Measurements from ENCODE around the gene EEF2. TPM values are rescaled to one million over a fixed set of nuclear protein-coding genes. Genes with fewer than 3 reads are reported as not detected.
A peak's percentile ranks its signal among the peaks of the same experiment; 100 is the strongest.

Gene EEF2
- 1,288 and 1,386 TPM in 2 replicates for total RNA-seq (2014; rRNA removed; shearing (Covaris generic))

GRCh38 chr19:3984908-3985642 lies at the start of gene EEF2:
TSS of gene EEF2 (minus strand) at chr19:3985463. CDS start at chr19:3985380, 83 bp downstream.
- DNase-seq (ENCODE audit: low read depth), result peak; percentile 91

GRCh38 chr19:4034048-4035017 lies 49.1 kb upstream of the EEF2 start:
- DNase-seq (ENCODE audit: low read depth), result no peak

- no peak for DNase-seq (ENCODE audit: low read depth)
Measured at GRCh38 chr19:4033028-4033956, 48.0 kb upstream of the EEF2 start.

- no peak for DNase-seq (ENCODE audit: low read depth)
Measured at GRCh38 chr19:4032436-4032835, 47.2 kb upstream of the EEF2 start.

GRCh38 chr19:4031420-4031819 lies 46.2 kb upstream of the EEF2 start:
- no peak for DNase-seq (ENCODE audit: low read depth)

GRCh38 chr19:4030981-4031380 lies 45.7 kb upstream of the EEF2 start:
- no peak for DNase-seq (ENCODE audit: low read depth)

- DNase-seq (ENCODE audit: low read depth), result no peak
Measured at GRCh38 chr19:4030552-4030951, 45.3 kb upstream of the EEF2 start.

- DNase-seq (ENCODE audit: low read depth), result no peak
Measured at GRCh38 chr19:4029247-4029614, 44.0 kb upstream of the EEF2 start.

- DNase-seq (ENCODE audit: low read depth), result no peak
Measured at GRCh38 chr19:4028334-4029246, 43.3 kb upstream of the EEF2 start.

GRCh38 chr19:4027146-4027545 lies 41.9 kb upstream of the EEF2 start:
- DNase-seq (ENCODE audit: low read depth), result no peak

- no peak for DNase-seq (ENCODE audit: low read depth)
Measured at GRCh38 chr19:4025317-4025716, 40.1 kb upstream of the EEF2 start.

GRCh38 chr19:4023600-4024398 lies 38.5 kb upstream of the EEF2 start:
- no peak for DNase-seq (ENCODE audit: low read depth)

GRCh38 chr19:4019578-4019977 lies 34.3 kb upstream of the EEF2 start:
- no peak for DNase-seq (ENCODE audit: low read depth)

GRCh38 chr19:4018775-4019504 lies 33.7 kb upstream of the EEF2 start:
- no peak for DNase-seq (ENCODE audit: low read depth)

GRCh38 chr19:4018140-4018613 lies 32.9 kb upstream of the EEF2 start:
- DNase-seq (ENCODE audit: low read depth), result no peak

- no peak for DNase-seq (ENCODE audit: low read depth)
Measured at GRCh38 chr19:4016903-4017638, 31.8 kb upstream of the EEF2 start.

- DNase-seq (ENCODE audit: low read depth), result no peak
Measured at GRCh38 chr19:4016486-4016885, 31.2 kb upstream of the EEF2 start.

- no peak for DNase-seq (ENCODE audit: low read depth)
Measured at GRCh38 chr19:4015705-4016402, 30.6 kb upstream of the EEF2 start.

Measured in Daoy (cell line).